Upper lobe of left lung (tissue), 4 donors: ENCODE data around the gene TMEM271.

Experiments used
- CTCF ChIP-seq, 6 experiments: fragments of 450-650 bp in 4 of 6; fragments of 200-600 bp in 2 of 6; sonication (generic) in 2 of 6; IDR thresholded peaks; one replicate each; pipeline ENCODE4 v1.5.1; 2016 to 2019; ENCODE audit warnings: antibody characterized with exemption in 6 of 6
- EP300 ChIP-seq, 4 donors: sonication (generic); formaldehyde crosslinking; IDR thresholded peaks; one replicate each; pipeline ENCODE4 v1.5.1; 2017; ENCODE audit warnings: antibody characterized with exemption in 4 of 4, control low read depth in 2 of 4
- POLR2A ChIP-seq, 4 donors: fragments of 450-650 bp; IDR thresholded peaks; one replicate each; pipeline ENCODE4 v1.5.1; 2016 to 2017; ENCODE audit warnings: antibody characterized with exemption in 4 of 4, mild to moderate bottlenecking in 2 of 4

GRCh38 chr4:568962-569361 is 7.1 kb downstream of the TMEM271 start:
- TF ChIP-seq CTCF (IDR thresholded peaks at IDR 0.05) (no peak), POLR2A (IDR thresholded peaks at IDR 0.05) (no peak), EP300 (IDR thresholded peaks at IDR 0.05) (no peak)
